ENCODE results near the gene DIAPH2.

- TF ChIP-seq CTCF (IDR thresholded peaks at IDR 0.05 in 2 of 3, conservative IDR thresholded peaks at IDR 0.05 in 1 of 3; ENCODE audit: borderline replicate concordance in 1 of 3, insufficient read depth in 1 of 3, low read depth in 2 of 3, low read length in 2 of 3) (no peak), ATF3 (IDR thresholded peaks at IDR 0.05) (no peak), EZH2phosphoT487 (IDR thresholded peaks at IDR 0.05; ENCODE audit: borderline replicate concordance) (no peak), POLR2AphosphoS5 (IDR thresholded peaks at IDR 0.05; ENCODE audit: low read depth, low read length) (no peak), ZFX (IDR thresholded peaks at IDR 0.05) (no peak), POLR2A (IDR thresholded peaks at IDR 0.05; ENCODE audit: borderline replicate concordance, extremely low read depth, insufficient read depth, insufficient read length) (no peak), EZH2 (IDR thresholded peaks at IDR 0.05) (no peak), MAX (IDR thresholded peaks at IDR 0.05) (no peak), CEBPB (IDR thresholded peaks at IDR 0.05; ENCODE audit: low read depth) (no peak), TCF7L2 (IDR thresholded peaks at IDR 0.05; ENCODE audit: borderline replicate concordance, extremely low read depth, insufficient read depth, insufficient read length) (no peak), ELF1 (IDR thresholded peaks at IDR 0.05; ENCODE audit: borderline replicate concordance, low read depth) (no peak), FOSL1 (IDR thresholded peaks at IDR 0.05; ENCODE audit: low read depth) (no peak), ZBTB33 (IDR thresholded peaks at IDR 0.05; ENCODE audit: extremely low read depth, insufficient replicate concordance, low read length) (no peak), REST (IDR thresholded peaks at IDR 0.05; ENCODE audit: low read depth) (no peak)
Observed at GRCh38 chrX:97474933-97475332, 790.3 kb downstream of the DIAPH2 start.

Data from HCT116 (cell line).